Epithelial cell of esophagus (primary cell): ENCODE data around the gene KREMEN2.

Source experiments
- DNase-seq: peaks from one replicate; pipeline ENCODE4 v3.0.0; 2010; ENCODE audit warnings: low read depth
- H3K4me3 ChIP-seq: 2 replicates; pipeline ENCODE4 v1.5.1; 2011; ENCODE audit warnings: mild to moderate bottlenecking, low read length, control low read depth
- TF ChIP-seq, protein P1 (sequence below): IDR thresholded peaks from 2 replicates; pipeline ENCODE4 v1.5.1; 2011; ENCODE audit warnings: low read depth, mild to moderate bottlenecking, low read length, control low read depth, inconsistent platforms; ENCODE audit not compliant: insufficient read depth; ENCODE audit errors: missing control alignments

Gene KREMEN2

GRCh38 chr16:2975161-2975795 is 11.2 kb downstream of the KREMEN2 start:
- H3K4me3 ChIP-seq, result no peak overlapping the region

GRCh38 chr16:2976201-2976600 is 12.1 kb downstream of the KREMEN2 start:
- H3K4me3 ChIP-seq, result no peak overlapping the region
- TF ChIP-seq, protein P1, sequence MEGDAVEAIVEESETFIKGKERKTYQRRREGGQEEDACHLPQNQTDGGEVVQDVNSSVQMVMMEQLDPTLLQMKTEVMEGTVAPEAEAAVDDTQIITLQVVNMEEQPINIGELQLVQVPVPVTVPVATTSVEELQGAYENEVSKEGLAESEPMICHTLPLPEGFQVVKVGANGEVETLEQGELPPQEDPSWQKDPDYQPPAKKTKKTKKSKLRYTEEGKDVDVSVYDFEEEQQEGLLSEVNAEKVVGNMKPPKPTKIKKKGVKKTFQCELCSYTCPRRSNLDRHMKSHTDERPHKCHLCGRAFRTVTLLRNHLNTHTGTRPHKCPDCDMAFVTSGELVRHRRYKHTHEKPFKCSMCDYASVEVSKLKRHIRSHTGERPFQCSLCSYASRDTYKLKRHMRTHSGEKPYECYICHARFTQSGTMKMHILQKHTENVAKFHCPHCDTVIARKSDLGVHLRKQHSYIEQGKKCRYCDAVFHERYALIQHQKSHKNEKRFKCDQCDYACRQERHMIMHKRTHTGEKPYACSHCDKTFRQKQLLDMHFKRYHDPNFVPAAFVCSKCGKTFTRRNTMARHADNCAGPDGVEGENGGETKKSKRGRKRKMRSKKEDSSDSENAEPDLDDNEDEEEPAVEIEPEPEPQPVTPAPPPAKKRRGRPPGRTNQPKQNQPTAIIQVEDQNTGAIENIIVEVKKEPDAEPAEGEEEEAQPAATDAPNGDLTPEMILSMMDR, result no peak
- no peak for DNase-seq

More at GRCh38 chr16:2975161-2975795, 11.2 kb downstream of the KREMEN2 start:
- no peak for DNase-seq
- TF ChIP-seq, protein P1, result no peak

DNA sequence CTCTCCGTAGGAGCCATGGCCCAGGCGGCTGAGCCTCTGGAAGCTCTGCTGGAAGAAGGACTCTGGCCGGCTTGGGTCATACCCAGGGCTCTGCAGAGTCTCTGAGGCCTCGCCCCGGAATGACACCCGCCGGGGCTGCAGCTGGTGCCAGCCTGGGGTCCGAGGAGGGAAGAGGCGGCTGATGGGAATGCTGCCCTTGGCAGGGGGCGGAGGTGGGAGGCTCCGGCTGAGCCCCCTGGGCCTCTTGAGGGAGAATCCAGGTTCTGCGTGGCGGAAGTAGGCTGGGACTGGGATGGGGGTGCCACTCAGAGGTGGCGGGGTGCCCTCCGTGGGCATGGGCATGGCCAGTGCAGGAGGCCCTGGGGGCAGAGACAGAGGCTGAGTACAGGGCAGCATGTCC is 12.6 kb downstream of the KREMEN2 start:
- TF ChIP-seq, protein P1, result no peak
- H3K4me3 ChIP-seq, result no peak overlapping the region
- DNase-seq, result no peak

DNA sequence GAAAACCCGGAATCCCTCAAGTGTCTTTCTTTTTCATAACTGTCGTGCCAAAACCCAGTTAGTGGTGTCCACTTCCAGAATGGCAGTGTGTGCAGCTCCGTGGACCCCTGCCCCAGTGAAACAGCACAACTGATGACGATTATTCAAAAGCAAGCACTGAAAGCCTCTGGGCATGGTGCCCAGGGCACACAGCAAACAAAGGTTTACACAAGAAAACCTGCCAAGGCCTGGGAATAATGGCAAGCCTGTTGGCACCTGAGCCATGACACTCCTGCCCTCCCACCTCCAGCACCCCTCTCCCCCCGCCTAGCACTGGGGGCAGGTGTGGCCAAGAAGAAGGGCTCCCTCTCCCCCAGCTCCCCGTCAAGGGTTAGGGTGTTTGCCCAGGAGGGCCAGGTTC is 13.4 kb downstream of the KREMEN2 start:
- no peak overlapping the region for H3K4me3 ChIP-seq
- DNase-seq, result no peak
- TF ChIP-seq, protein P1, result no peak

- TF ChIP-seq, protein P1, result no peak
- peak overlapping the region; percentile 77 for H3K4me3 ChIP-seq
- DNase-seq, result no peak
These were observed 15.7 kb downstream of the KREMEN2 start for GRCh38 chr16:2979669-2980226.

DNA sequence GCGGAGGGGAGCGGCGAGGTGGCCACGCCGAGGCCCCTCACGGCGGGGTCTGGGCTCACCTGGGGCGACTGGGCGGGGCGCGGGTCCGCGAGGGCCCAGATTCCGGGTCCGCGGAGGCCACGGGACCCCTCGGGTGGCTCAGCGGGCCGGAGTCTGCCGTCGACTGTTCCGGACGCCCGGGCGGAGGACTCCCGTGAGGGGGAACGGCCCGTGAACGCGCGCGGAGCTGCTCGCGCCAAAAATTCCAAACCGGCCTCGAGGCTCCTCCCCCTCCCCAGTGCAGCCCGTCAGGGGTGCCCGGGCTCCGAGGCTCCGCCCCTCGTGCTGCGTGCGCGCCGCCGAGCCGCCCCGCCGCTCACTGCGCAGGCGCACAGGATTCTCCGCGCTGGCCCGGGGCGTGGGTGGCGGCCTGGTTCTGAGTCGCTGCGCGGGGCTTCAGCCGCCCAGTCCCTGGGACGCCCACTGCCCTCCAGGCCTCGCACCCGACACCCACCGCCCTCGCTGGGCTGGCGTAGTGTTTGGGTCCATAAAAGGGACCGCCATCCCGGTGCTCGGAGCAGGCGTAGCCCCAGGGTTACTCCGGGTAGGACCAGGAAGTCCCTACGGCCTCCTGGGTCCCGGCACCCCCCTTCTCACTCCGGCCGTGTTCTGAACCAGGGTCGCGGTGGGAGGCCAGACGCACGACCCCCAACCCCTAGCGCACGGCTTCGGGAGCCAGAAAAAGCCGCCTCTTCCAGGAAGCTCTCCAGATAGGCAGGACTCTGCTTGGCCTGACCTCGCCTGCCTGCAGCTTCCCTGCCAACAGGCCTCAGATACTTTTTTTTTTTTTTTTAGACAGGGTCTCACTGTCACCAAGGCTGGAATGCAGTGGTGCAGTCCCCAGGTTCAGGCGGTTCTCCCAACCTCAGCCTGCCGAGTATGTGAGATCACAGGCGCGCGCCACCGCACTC is 16.4 kb downstream of the KREMEN2 start, which contains the start of gene PKMYT1:
Gene PKMYT1, minus strand, starts transcription at position 220 of the 950 bp plus-strand sequence. CDS start 789 bp downstream, outside the sequence.
- TF ChIP-seq, protein P1, result no peak
- peak within 1 kb of the TSS; percentile 77 for H3K4me3 ChIP-seq
- peak; percentile 84 for DNase-seq
